CD4-positive, alpha-beta T cell (primary cell): ENCODE measurements around the gene TEAD4. TPM values are rescaled to one million over a fixed set of nuclear protein-coding genes. Genes with fewer than 3 reads are reported as not detected.

Source experiments
- ATAC-seq: fragments of 200-7000 bp; cut with Tn5 transposase; one replicate; pipeline ENCODE4 v1.10.0; 2022; ENCODE audit warnings: mild to moderate bottlenecking; ENCODE audit not compliant: poor library complexity
- CTCF ChIA-PET: fragments of 350-600 bp; sonication (Branson Sonifier 250); formaldehyde crosslinking; loops from one replicate; lab custom pipeline; 2021; ENCODE audit warnings: antibody characterized with exemption, inconsistent platforms; lab: Charles Lee
- POLR2A ChIA-PET: fragments of 350-600 bp; sonication (Branson Sonifier 250); formaldehyde crosslinking; loops from one replicate; lab custom pipeline; 2021; ENCODE audit warnings: antibody characterized with exemption, inconsistent platforms; lab: Charles Lee
- DNase-seq, 14 experiments: peaks; one replicate each; pipeline ENCODE4 v3.0.0-alpha.2; 2013 to 2020; ENCODE audit warnings: mixed read lengths in 2 of 14
- H3K27ac ChIP-seq, 2 donors: one replicate each; pipeline versions ENCODE4 v1.5.1 to v1.7.0; 2013; ENCODE audit warnings: low read length in 2 of 2, low read depth in 1 of 2, mild to moderate bottlenecking in 1 of 2
- H3K27me3 ChIP-seq, 2 experiments: 1 replicate in 1 of 2; 2 replicates in 1 of 2; pipeline versions ENCODE4 v1.6.1 to v1.7.0; 2013; ENCODE audit warnings: low read length in 2 of 2, control low read depth in 1 of 2, mild to moderate bottlenecking in 1 of 2, moderate library complexity in 1 of 2; ENCODE audit not compliant: insufficient read depth in 2 of 2, control insufficient read depth in 1 of 2
- H3K36me3 ChIP-seq: one replicate; pipeline ENCODE4 v1.6.1; 2013; ENCODE audit warnings: low read length, control low read depth; ENCODE audit not compliant: insufficient read depth
- H3K4me1 ChIP-seq: one replicate; pipeline ENCODE4 v1.6.1; 2013; ENCODE audit warnings: low read length, control low read depth; ENCODE audit not compliant: insufficient read depth
- H3K4me3 ChIP-seq: one replicate; pipeline ENCODE4 v1.5.1; 2013; ENCODE audit warnings: mild to moderate bottlenecking, low read length, moderate library complexity
- H3K9me3 ChIP-seq, 2 experiments: 1 replicate in 1 of 2; 2 replicates in 1 of 2; pipeline versions ENCODE4 v1.6.1 to v1.7.0; 2013; ENCODE audit warnings: low read length in 2 of 2, mild to moderate bottlenecking in 2 of 2, control low read depth in 1 of 2, moderate library complexity in 1 of 2; ENCODE audit not compliant: control insufficient read depth in 1 of 2, insufficient read depth in 1 of 2
- H3K27ac Mint-ChIP-seq: one replicate; pipeline ENCODE4 v1.8.0; 2020; ENCODE audit warnings: mixed read lengths
- H3K27me3 Mint-ChIP-seq: one replicate; pipeline ENCODE4 v1.8.0; 2021; ENCODE audit warnings: mixed read lengths
- H3K36me3 Mint-ChIP-seq: one replicate; pipeline ENCODE4 v1.8.0; 2021; ENCODE audit warnings: low read depth, mixed read lengths
- H3K4me1 Mint-ChIP-seq: one replicate; pipeline ENCODE4 v1.8.0; 2021; ENCODE audit warnings: low read depth, mixed read lengths
- H3K4me3 Mint-ChIP-seq: one replicate; pipeline ENCODE4 v1.8.0; 2020; ENCODE audit warnings: mild to moderate bottlenecking, mixed read lengths
- H3K9me3 Mint-ChIP-seq: one replicate; pipeline ENCODE4 v1.8.0; 2020; ENCODE audit warnings: mixed read lengths
- intact Hi-C, 2 experiments: fragments of 100-400 bp; cut with DNase I in 1 of 2; cut with micrococcal nuclease in 1 of 2; formaldehyde crosslinking; loops; one replicate each; pipeline versions ENCODE4 v1.15.1 to v1.9.0; 2023 to 2025; cut with DNase I, micrococcal nuclease
- total RNA-seq, 174 experiments: library from RNA in 2 of 174; stranded (reverse) in 2 of 174; gene quantifications; one replicate each; pipeline ENCODE4 v1.2.3 and lab custom pipeline; 2021 to 2026
- TF ChIP-seq, protein P1 (sequence below): fragments of 200-600 bp; IDR thresholded peaks from one replicate; pipeline ENCODE4 v1.8.0; 2022; ENCODE audit warnings: antibody characterized with exemption, mild to moderate bottlenecking

TEAD4 gene
- total RNA-seq, 2 experiments from 2014 or later: not detected

DNA sequence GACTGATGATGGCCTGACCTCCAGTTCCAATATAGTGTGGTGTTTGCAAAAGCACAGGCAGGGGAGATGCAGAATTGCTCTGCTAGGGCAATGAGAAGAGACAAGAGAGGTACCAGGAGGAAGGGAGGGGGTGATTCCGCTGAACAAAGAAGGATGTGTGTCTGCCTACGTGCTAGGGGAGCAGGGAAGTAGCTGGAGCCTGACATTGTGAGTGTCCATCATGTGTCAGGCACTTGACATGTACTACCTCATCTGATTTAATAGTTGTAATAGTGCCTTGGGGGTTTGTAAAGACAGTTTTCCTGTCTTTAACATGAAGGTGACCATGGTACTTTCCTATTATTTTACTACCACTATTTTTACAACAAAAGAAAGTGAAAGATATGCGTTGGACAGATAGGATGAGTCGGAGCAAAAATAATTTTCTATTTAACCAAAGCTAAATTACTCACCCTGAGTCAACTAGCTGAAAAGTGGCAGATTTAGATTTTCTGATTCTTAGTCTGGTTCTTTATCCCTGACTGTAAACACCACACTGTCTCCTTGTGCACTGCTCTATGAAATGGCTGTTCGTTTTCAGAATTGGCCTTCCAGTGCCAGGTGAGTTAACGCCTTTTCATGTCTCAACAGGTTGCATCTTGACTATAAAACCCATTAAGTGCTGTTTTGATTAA lies 33.7 kb upstream of the TEAD4 start:
- no peak for ATAC-seq
- no peak for DNase-seq
- Histone ChIP-seq H3K4me3 (no peak overlapping the region), H3K27me3 (no peaks in the 10 kb centered on the region), H3K27ac (no peak overlapping the region), H3K36me3 (peaks cover 10% of the 10 kb centered on the region), H3K4me1 (no peaks in the 10 kb centered on the region), H3K9me3 (no peaks in the 10 kb centered on the region)
- TF ChIP-seq, protein P1, sequence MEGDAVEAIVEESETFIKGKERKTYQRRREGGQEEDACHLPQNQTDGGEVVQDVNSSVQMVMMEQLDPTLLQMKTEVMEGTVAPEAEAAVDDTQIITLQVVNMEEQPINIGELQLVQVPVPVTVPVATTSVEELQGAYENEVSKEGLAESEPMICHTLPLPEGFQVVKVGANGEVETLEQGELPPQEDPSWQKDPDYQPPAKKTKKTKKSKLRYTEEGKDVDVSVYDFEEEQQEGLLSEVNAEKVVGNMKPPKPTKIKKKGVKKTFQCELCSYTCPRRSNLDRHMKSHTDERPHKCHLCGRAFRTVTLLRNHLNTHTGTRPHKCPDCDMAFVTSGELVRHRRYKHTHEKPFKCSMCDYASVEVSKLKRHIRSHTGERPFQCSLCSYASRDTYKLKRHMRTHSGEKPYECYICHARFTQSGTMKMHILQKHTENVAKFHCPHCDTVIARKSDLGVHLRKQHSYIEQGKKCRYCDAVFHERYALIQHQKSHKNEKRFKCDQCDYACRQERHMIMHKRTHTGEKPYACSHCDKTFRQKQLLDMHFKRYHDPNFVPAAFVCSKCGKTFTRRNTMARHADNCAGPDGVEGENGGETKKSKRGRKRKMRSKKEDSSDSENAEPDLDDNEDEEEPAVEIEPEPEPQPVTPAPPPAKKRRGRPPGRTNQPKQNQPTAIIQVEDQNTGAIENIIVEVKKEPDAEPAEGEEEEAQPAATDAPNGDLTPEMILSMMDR: no peak
- Mint-ChIP-seq H3K9me3 (no peaks in the 10 kb centered on the region), H3K27ac (no peak overlapping the region), H3K4me3 (no peak overlapping the region), H3K27me3 (no peaks in the 10 kb centered on the region), H3K36me3 (peaks cover 63% of the 10 kb centered on the region), H3K4me1 (no peaks in the 10 kb centered on the region)
- ChIA-PET CTCF (no interaction called here), POLR2A (no interaction called here)
- intact Hi-C loops: no loop called here

DNA sequence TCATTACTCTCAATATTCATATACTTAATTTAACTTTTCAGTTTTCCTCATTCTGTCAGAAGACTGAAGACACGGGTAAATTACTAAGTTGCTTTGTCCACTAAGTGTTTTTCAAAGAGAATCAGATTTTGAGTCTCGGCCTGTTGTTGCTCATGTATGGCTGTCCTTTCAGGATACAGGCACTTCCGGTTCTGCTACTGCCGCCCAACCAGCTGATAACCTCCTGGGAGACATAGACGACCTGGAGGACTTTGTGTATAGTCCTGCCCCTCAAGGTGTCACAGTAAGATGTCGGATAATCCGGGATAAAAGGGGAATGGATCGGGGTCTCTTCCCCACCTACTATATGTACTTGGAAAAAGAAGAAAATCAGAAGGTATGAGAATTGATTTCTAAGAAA lies 28.3 kb upstream of the TEAD4 start:
- Mint-ChIP-seq H3K27ac (no peak overlapping the region), H3K4me1 (no peaks in the 10 kb centered on the region), H3K36me3 (peaks cover 73% of the 10 kb centered on the region), H3K9me3 (no peaks in the 10 kb centered on the region), H3K4me3 (no peak overlapping the region), H3K27me3 (no peaks in the 10 kb centered on the region)
- no peak overlapping the region for H3K4me3 ChIP-seq
- H3K9me3 ChIP-seq: no peaks in the 10 kb centered on the region
- POLR2A ChIA-PET: no interaction called here
- no peak for DNase-seq
- H3K27me3 ChIP-seq: no peaks in the 10 kb centered on the region
- no peaks in the 10 kb centered on the region for H3K4me1 ChIP-seq
- intact Hi-C loops: no loop called here
- TF ChIP-seq, protein P1: no peak
- ATAC-seq: no peak
- CTCF ChIA-PET: interaction anchor here (1.2 kb wide), 1 partner anchor 16 kb away, joined by 3 read pairs; no protein-coding TSS in a partner anchor
- no peak overlapping the region for H3K27ac ChIP-seq
- peaks cover 32% of the 10 kb centered on the region for H3K36me3 ChIP-seq

DNA sequence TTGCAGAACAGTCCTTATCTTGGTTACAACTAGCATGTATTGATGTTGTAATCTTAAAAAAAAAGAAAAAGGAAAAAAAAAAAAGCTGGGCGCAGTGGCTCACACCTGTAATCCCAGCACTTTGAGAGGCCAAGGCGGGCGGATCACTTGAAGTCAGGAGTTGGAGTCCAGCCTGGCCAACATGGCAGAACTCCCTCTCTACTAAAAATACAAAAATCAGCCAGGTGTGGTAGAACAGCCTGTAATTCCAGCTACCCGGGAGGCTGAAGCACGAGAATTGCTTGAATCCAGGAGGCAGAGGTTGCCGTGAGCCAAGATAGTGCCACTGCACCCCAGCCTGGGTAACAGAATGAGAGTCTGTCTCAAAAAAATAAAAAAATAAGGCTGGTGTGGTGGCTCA lies 25.6 kb upstream of the TEAD4 start:
- DNase-seq (no peak), ATAC-seq (no peak)
- no peak overlapping the region for H3K4me3 Mint-ChIP-seq
- H3K4me1 Mint-ChIP-seq: no peaks in the 10 kb centered on the region
- Histone ChIP-seq H3K27me3 (no peaks in the 10 kb centered on the region), H3K27ac (no peak overlapping the region), H3K36me3 (peaks cover 38% of the 10 kb centered on the region), H3K4me1 (no peaks in the 10 kb centered on the region), H3K4me3 (no peak overlapping the region), H3K9me3 (no peaks in the 10 kb centered on the region)
- ChIA-PET POLR2A (no interaction called here), CTCF (no interaction called here)
- TF ChIP-seq, protein P1: no peak
- H3K36me3 Mint-ChIP-seq: peaks cover 62% of the 10 kb centered on the region
- H3K27me3 Mint-ChIP-seq: no peaks in the 10 kb centered on the region
- no peaks in the 10 kb centered on the region for H3K9me3 Mint-ChIP-seq
- no peak overlapping the region for H3K27ac Mint-ChIP-seq
- intact Hi-C loops: no loop called here
